Measurements from ENCODE around the gene SMIM43.

Gene SMIM43

GRCh38 chr4:121771869-121772268, 6.9 kb upstream of the SMIM43 start:
- no peak overlapping the region for H3K4me3 ChIP-seq
- no peak overlapping the region for H3K27ac ChIP-seq
- no peak for DNase-seq (ENCODE audit: low spot score)
- no peak for TF ChIP-seq CTCF (IDR thresholded peaks at IDR 0.05)

- Histone ChIP-seq H3K4me3 (no peak overlapping the region), H3K27ac (no peak overlapping the region)
- no peak for TF ChIP-seq CTCF (IDR thresholded peaks at IDR 0.05)
- no peak for DNase-seq (ENCODE audit: low spot score)
Measured at GRCh38 chr4:121769341-121769740, 4.4 kb upstream of the SMIM43 start.

- Histone ChIP-seq H3K27ac (no peak overlapping the region), H3K4me3 (no peak overlapping the region)
- DNase-seq (ENCODE audit: low spot score) = no peak
- no peak for TF ChIP-seq CTCF (IDR thresholded peaks at IDR 0.05)
Measured at GRCh38 chr4:121767166-121767565, 2.2 kb upstream of the SMIM43 start.

GRCh38 chr4:121765971-121766538, 1.1 kb upstream of the SMIM43 start:
- no peak for DNase-seq (ENCODE audit: low spot score)
- no peak for TF ChIP-seq CTCF (IDR thresholded peaks at IDR 0.05)
- H3K4me3 ChIP-seq = no peak overlapping the region
- H3K27ac ChIP-seq = no peak overlapping the region

- H3K27ac ChIP-seq = no peak overlapping the region
Measured at GRCh38 chr4:121765368-121765705, 373 bp upstream of the SMIM43 start.

GRCh38 chr4:121764303-121764701, 662 bp downstream of the SMIM43 start:
- Histone ChIP-seq H3K27ac (no peak overlapping the region), H3K4me3 (peak overlapping the region; percentile 66)
- no peak for TF ChIP-seq CTCF (IDR thresholded peaks at IDR 0.05)
- DNase-seq (ENCODE audit: low spot score) = no peak

More at GRCh38 chr4:121765368-121765705, 373 bp upstream of the SMIM43 start:
- H3K4me3 ChIP-seq = peak overlapping the region; percentile 66
- TF ChIP-seq CTCF (IDR thresholded peaks at IDR 0.05) = no peak
- no peak for DNase-seq (ENCODE audit: low spot score)

- no peak for TF ChIP-seq CTCF (IDR thresholded peaks at IDR 0.05)
- no peak overlapping the region for H3K4me3 ChIP-seq
Measured at GRCh38 chr4:121760205-121760604, 4.8 kb downstream of the SMIM43 start.

More at GRCh38 chr4:121760205-121760604, 4.8 kb downstream of the SMIM43 start:
- H3K27ac ChIP-seq = no peak overlapping the region
- no peak for DNase-seq (ENCODE audit: low spot score)
